GM23248 (cell line): ENCODE measurements around the gene KIF27. TPM values are rescaled to one million over a fixed set of nuclear protein-coding genes. Genes with fewer than 3 reads are reported as not detected.

Experiments used
- DNase-seq: peaks from one replicate; pipeline ENCODE4 v3.0.0-alpha.2; 2015
- H2AFZ ChIP-seq: fragments of 200-600 bp; sonication (generic); 2 replicates; pipeline ENCODE4 v1.6.1; 2016; ENCODE audit warnings: antibody characterized with exemption
- H3F3A ChIP-seq: fragments of 200-600 bp; sonication (generic); 2 replicates; pipeline ENCODE4 v1.6.1; 2016; ENCODE audit warnings: mild to moderate bottlenecking, antibody characterized with exemption, mixed run types; ENCODE audit not compliant: insufficient read depth
- H3K27ac ChIP-seq: fragments of 200-600 bp; sonication (generic); 2 replicates; pipeline ENCODE4 v1.5.1; 2016; ENCODE audit warnings: mild to moderate bottlenecking
- H3K27me3 ChIP-seq: fragments of 200-600 bp; sonication (generic); replicated peaks from 2 replicates; pipeline ENCODE4 v1.6.1; 2016; ENCODE audit warnings: mild to moderate bottlenecking; ENCODE audit not compliant: insufficient read depth
- H3K36me3 ChIP-seq: fragments of 200-600 bp; sonication (generic); 2 replicates; pipeline ENCODE4 v1.6.1; 2016; ENCODE audit warnings: low read depth, mild to moderate bottlenecking
- H3K4me1 ChIP-seq: fragments of 200-600 bp; sonication (generic); 2 replicates; pipeline ENCODE4 v1.6.1; 2016; ENCODE audit warnings: mild to moderate bottlenecking; ENCODE audit not compliant: insufficient read depth
- H3K4me2 ChIP-seq: fragments of 200-600 bp; sonication (generic); one replicate; pipeline ENCODE4 v1.6.1; 2016; ENCODE audit warnings: mild to moderate bottlenecking; ENCODE audit not compliant: unreplicated experiment
- H3K4me3 ChIP-seq: fragments of 200-600 bp; sonication (generic); 2 replicates; pipeline ENCODE4 v1.5.1; 2016; ENCODE audit warnings: mild to moderate bottlenecking
- H3K79me2 ChIP-seq: fragments of 200-600 bp; sonication (generic); 2 replicates; pipeline ENCODE4 v1.6.1; 2016; ENCODE audit warnings: mild to moderate bottlenecking; ENCODE audit not compliant: insufficient read depth
- H3K9ac ChIP-seq: fragments of 200-600 bp; sonication (generic); 2 replicates; pipeline ENCODE4 v1.6.1; 2016; ENCODE audit warnings: mild to moderate bottlenecking
- H3K9me2 ChIP-seq: fragments of 200-600 bp; sonication (generic); 2 replicates; pipeline ENCODE4 v1.6.1; 2016; ENCODE audit warnings: mixed run types, mild to moderate bottlenecking, moderate library complexity; ENCODE audit not compliant: insufficient read depth
- H3K9me3 ChIP-seq: fragments of 200-600 bp; sonication (generic); one replicate; pipeline ENCODE4 v1.6.1; 2017; ENCODE audit warnings: low read depth
- H4K20me1 ChIP-seq: fragments of 200-600 bp; sonication (generic); 2 replicates; pipeline ENCODE4 v1.6.0; 2016; ENCODE audit not compliant: insufficient read depth
- EZH2 ChIP-seq: fragments of 200-600 bp; sonication (generic); IDR thresholded peaks from 2 replicates; pipeline ENCODE4 v1.6.1; 2018; ENCODE audit warnings: antibody characterized with exemption, mild to moderate bottlenecking; ENCODE audit not compliant: insufficient read depth, poor library complexity, severe bottlenecking
- EZH2phosphoT487 ChIP-seq: fragments of 200-600 bp; sonication (generic); IDR thresholded peaks from 2 replicates; pipeline ENCODE4 v1.6.1; 2018; ENCODE audit warnings: antibody characterized with exemption, moderate library complexity, mild to moderate bottlenecking, low read depth; ENCODE audit not compliant: insufficient read depth
- WGBS, 2 experiments: methylation state at CpG; one replicate each; pipeline ENCODE4 v1.1.6; 2015 to 2017; ENCODE audit warnings: low lambda C conversion rate in 2 of 2, low coverage in 1 of 2; ENCODE audit errors: missing lambda C conversion rate in 2 of 2; 5-methylcytosine and 5-hydroxymethylcytosine counted together
- in situ Hi-C: fragments of 300-500 bp; cut with MboI; formaldehyde crosslinking; loops from 2 replicates; pipeline ENCODE4 v1.15.0; 2020
- microRNA-seq: library from miRNA; unstranded; fragments of <30 nt; microRNA quantifications from one replicate; pipeline ENCODE4, GENCODE V29; 2016; ENCODE audit warnings: borderline number of aligned reads
- polyA plus RNA-seq: library from polyadenylated mRNA; unstranded; fragments of >200 nt; fragmentation: Nextera tagmentation; extraction: Ambion mirVana; gene quantifications from 2 replicates; pipeline ENCODE4 v1.2.1, GENCODE V29; 2016
- total RNA-seq: library from RNA; depleted of rRNA; stranded (reverse); fragments of >200 nt; shearing (Covaris generic); gene quantifications from 2 replicates; pipeline ENCODE4 v1.2.3, GENCODE V29; 2014; rRNA removed

Gene KIF27
- total and polyA plus RNA-seq, 2 experiments from 2014 or later = 1.6 to 2.5 TPM

DNA sequence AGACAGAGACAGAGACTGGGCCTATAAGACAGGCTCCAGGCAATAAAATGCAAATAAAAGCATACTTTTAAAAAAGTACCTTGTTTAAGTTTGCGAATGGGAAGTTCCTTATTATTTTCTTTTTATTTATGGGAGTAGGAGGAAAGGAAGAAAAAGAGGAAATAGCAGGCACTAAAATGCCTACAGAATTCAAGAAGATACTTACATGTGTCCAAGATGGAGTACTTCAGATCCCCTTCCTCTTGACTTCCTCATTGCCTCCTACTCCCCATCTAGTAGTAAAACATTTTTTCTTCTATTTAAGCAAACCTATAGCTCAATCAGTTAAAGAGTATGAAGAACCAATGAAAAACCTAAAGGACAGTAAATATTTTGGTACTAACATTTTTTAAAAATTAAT lies 128.5 kb downstream of the KIF27 start:
- Histone ChIP-seq H3F3A (no peaks in the 10 kb centered on the region), H3K79me2 (no peaks in the 10 kb centered on the region), H3K4me2 (no peak overlapping the region), H3K9ac (no peak overlapping the region), H3K27ac (no peak overlapping the region), H3K4me3 (no peak overlapping the region), H3K36me3 (no peaks in the 10 kb centered on the region), H4K20me1 (no peaks in the 10 kb centered on the region), H3K9me2 (no peaks in the 10 kb centered on the region), H3K27me3 (no peaks in the 10 kb centered on the region), H3K4me1 (no peaks in the 10 kb centered on the region), H3K9me3 (no peaks in the 10 kb centered on the region), H2AFZ (no peak overlapping the region)
- WGBS, 2 experiments = 94 to 96% methylated on average over 1 of the region's 1 CpG
- in situ Hi-C loops = no loop called here
- DNase-seq = no peak
- TF ChIP-seq EZH2phosphoT487 = no peak
- no peak for TF ChIP-seq EZH2

Small RNA genes within 50 kb of the gene (microRNA-seq; reads per million reads assigned to microRNA genes)
- 36.3 reads per million, percentile 37 among the genes with 10 or more reads in this experiment for gene MIR7-1

Other genes with a start within 250 kb of the KIF27 start
- gene UBQLN1, start 213.5 kb downstream of the KIF27 start, total RNA-seq = 92.7 and 107 TPM in 2 replicates
- gene UBQLN1, start 213.5 kb downstream of the KIF27 start, polyA plus RNA-seq = 103 TPM in 2 replicates
- gene GKAP1, start 103.7 kb downstream of the KIF27 start, total RNA-seq = not detected in 2 replicates
- 0.13 and 0.18 TPM in 2 replicates for gene GKAP1, start 103.7 kb downstream of the KIF27 start, polyA plus RNA-seq
- 416 and 500 TPM in 2 replicates for gene HNRNPK, start 58.8 kb upstream of the KIF27 start, total RNA-seq
- 369 and 370 TPM in 2 replicates for gene HNRNPK, start 58.8 kb upstream of the KIF27 start, polyA plus RNA-seq
- 5.1 and 5.7 TPM in 2 replicates for gene RMI1, start 59.4 kb upstream of the KIF27 start, total RNA-seq
- gene RMI1, start 59.4 kb upstream of the KIF27 start, polyA plus RNA-seq = 8.8 and 9.0 TPM in 2 replicates